H1 (cell line): ENCODE results near the gene MAJIN. TPM values are rescaled to one million over a fixed set of nuclear protein-coding genes. Genes with fewer than 3 reads are reported as not detected.

ENCODE experiments used
- CTCF ChIA-PET: fragments of 300-600 bp; sonication (Branson Sonifier 250); formaldehyde crosslinking; loops from one replicate; lab custom pipeline; 2021; ENCODE audit not compliant: partially characterized antibody; lab: Charles Lee
- POLR2A ChIA-PET: fragments of 300-600 bp; sonication (Branson Sonifier 250); formaldehyde crosslinking; loops from one replicate; lab custom pipeline; 2021; ENCODE audit warnings: inconsistent platforms; ENCODE audit not compliant: partially characterized antibody; lab: Charles Lee
- DNase-seq, 2 experiments: peaks; one replicate each; pipeline versions ENCODE4 v3.0.0 to v3.0.0-alpha.2; 2010 to 2022; ENCODE audit warnings: low spot score in 2 of 2, low read depth in 1 of 2, mixed read lengths in 1 of 2
- FAIRE-seq: peaks from 2 replicates; lab custom pipeline; 2011; peaks lifted over from hg19 to GRCh38; lab: Jason Lieb, UNC
- H2AFZ ChIP-seq: 2 replicates; pipeline ENCODE4 v1.8.1; 2012; ENCODE audit warnings: low read length, inconsistent platforms
- H2AK5ac ChIP-seq: 2 replicates; pipeline ENCODE4 v1.6.1; 2013; ENCODE audit warnings: low read depth, low read length
- H2BK120ac ChIP-seq: replicated peaks from 2 replicates; pipeline ENCODE3; 2013; ENCODE audit warnings: low read depth, low read length, inconsistent platforms
- H2BK12ac ChIP-seq: 2 replicates; pipeline ENCODE4 v1.6.1; 2013; ENCODE audit warnings: low read depth, low read length
- H2BK15ac ChIP-seq: 2 replicates; pipeline ENCODE4 v1.6.1; 2013; ENCODE audit warnings: low read length
- H2BK20ac ChIP-seq: 2 replicates; pipeline ENCODE4 v1.6.1; 2013; ENCODE audit warnings: low read length
- H2BK5ac ChIP-seq: 2 replicates; pipeline ENCODE4 v1.6.1; 2013; ENCODE audit warnings: low read depth, low read length
- H3K14ac ChIP-seq: 2 replicates; pipeline ENCODE4 v1.6.1; 2013; ENCODE audit warnings: inconsistent platforms; ENCODE audit not compliant: insufficient read length
- H3K18ac ChIP-seq: 2 replicates; pipeline ENCODE4 v1.6.1; 2013; ENCODE audit warnings: low read length; ENCODE audit errors: extremely low read depth
- H3K23ac ChIP-seq: 2 replicates; pipeline ENCODE4 v1.6.1; 2013; ENCODE audit warnings: inconsistent platforms; ENCODE audit not compliant: insufficient read length
- H3K23me2 ChIP-seq: 2 replicates; pipeline ENCODE4 v1.6.1; 2013; ENCODE audit warnings: low read depth, low read length
- H3K27ac ChIP-seq: 2 replicates; pipeline ENCODE4 v1.6.1; 2011; ENCODE audit warnings: low read depth, low read length, inconsistent platforms
- H3K27me3 ChIP-seq, 4 experiments: replicated peaks in 1 of 4; 1 replicate in 1 of 4; 2 replicates in 3 of 4; pipeline versions ENCODE4 v1.6.1 to v1.8.1; 2011 to 2013; ENCODE audit warnings: low read length in 3 of 4, mild to moderate bottlenecking in 3 of 4, inconsistent platforms in 2 of 4, mixed read lengths in 2 of 4, moderate library complexity in 1 of 4; ENCODE audit not compliant: control insufficient read depth in 3 of 4, insufficient read depth in 3 of 4; ENCODE audit errors: extremely low read depth in 1 of 4
- H3K36me3 ChIP-seq, 4 experiments: 2 replicates each; pipeline versions ENCODE4 v1.6.1 to v1.8.1; 2011 to 2013; ENCODE audit warnings: mild to moderate bottlenecking in 4 of 4, low read length in 3 of 4, moderate library complexity in 2 of 4, control low read depth in 1 of 4, inconsistent platforms in 1 of 4; ENCODE audit not compliant: insufficient read depth in 4 of 4, control insufficient read depth in 2 of 4
- H3K4ac ChIP-seq: replicated peaks from 2 replicates; pipeline ENCODE3; 2013; ENCODE audit warnings: low read length, low read depth, mixed read lengths, inconsistent platforms; ENCODE audit not compliant: insufficient read length
- H3K4me1 ChIP-seq, 4 experiments: replicated peaks in 1 of 4; 1 replicate in 1 of 4; 2 replicates in 3 of 4; pipeline versions ENCODE4 v1.6.1 to v1.8.1; 2011 to 2013; ENCODE audit warnings: low read length in 3 of 4, inconsistent platforms in 2 of 4, mixed read lengths in 1 of 4; ENCODE audit not compliant: insufficient read depth in 4 of 4, control insufficient read depth in 3 of 4
- H3K4me2 ChIP-seq, 2 experiments: 2 replicates each; pipeline versions ENCODE4 v1.6.1 to v1.8.1; 2011 to 2013; ENCODE audit warnings: low read depth in 2 of 2, low read length in 2 of 2, control low read depth in 1 of 2, inconsistent platforms in 1 of 2, mild to moderate bottlenecking in 1 of 2; ENCODE audit not compliant: insufficient read depth in 1 of 2
- H3K4me3 ChIP-seq, 4 experiments: fragments of 200-600, 300-600 bp in 1 of 4; sonication (generic), shearing (Covaris generic), sonication (Bioruptor Twin) in 1 of 4; 2 replicates each; pipeline versions ENCODE4 v1.5.1 to v1.8.1; 2011 to 2016; ENCODE audit warnings: low read length in 4 of 4, low read depth in 3 of 4, control low read depth in 2 of 4, inconsistent platforms in 2 of 4, mild to moderate bottlenecking in 2 of 4, mixed read lengths in 1 of 4, moderate library complexity in 1 of 4; ENCODE audit not compliant: insufficient read depth in 2 of 4; ENCODE audit errors: extremely low read depth in 1 of 4
- H3K56ac ChIP-seq: replicated peaks from 2 replicates; pipeline ENCODE3; 2013; ENCODE audit warnings: low read depth, mild to moderate bottlenecking, mixed read lengths, low read length, inconsistent platforms; ENCODE audit not compliant: insufficient read length
- H3K79me1 ChIP-seq: 2 replicates; pipeline ENCODE4 v1.6.1; 2013; ENCODE audit warnings: low read depth, low read length, control low read depth
- H3K79me2 ChIP-seq, 2 experiments: 2 replicates each; pipeline versions ENCODE4 v1.6.1 to v1.8.1; 2012 to 2013; ENCODE audit warnings: low read length in 2 of 2, mild to moderate bottlenecking in 2 of 2, inconsistent platforms in 1 of 2; ENCODE audit not compliant: insufficient read depth in 2 of 2, control insufficient read depth in 1 of 2
- H3K9ac ChIP-seq, 4 experiments: replicated peaks in 1 of 4; 1 replicate in 1 of 4; 2 replicates in 3 of 4; pipeline versions ENCODE4 v1.6.1 to v1.8.1; 2011 to 2013; ENCODE audit warnings: low read depth in 3 of 4, low read length in 3 of 4, control low read depth in 2 of 4, mild to moderate bottlenecking in 2 of 4, moderate library complexity in 2 of 4, inconsistent platforms in 1 of 4; ENCODE audit errors: extremely low read depth in 1 of 4
- H3K9me3 ChIP-seq, 2 experiments: 2 replicates each; pipeline versions ENCODE4 v1.6.1 to v1.8.1; 2012 to 2013; ENCODE audit warnings: mild to moderate bottlenecking in 2 of 2, moderate library complexity in 2 of 2, control low read depth in 1 of 2, inconsistent platforms in 1 of 2, low read depth in 1 of 2, low read length in 1 of 2, mixed read lengths in 1 of 2; ENCODE audit not compliant: insufficient read depth in 2 of 2
- H4K20me1 ChIP-seq, 2 experiments: replicated peaks in 1 of 2; 2 replicates each; pipeline versions ENCODE3 to v1.8.1; 2011 to 2013; ENCODE audit warnings: inconsistent platforms in 2 of 2, low read length in 2 of 2, mild to moderate bottlenecking in 1 of 2; ENCODE audit not compliant: insufficient read depth in 2 of 2, control insufficient read depth in 1 of 2
- H4K5ac ChIP-seq: 2 replicates; pipeline ENCODE4 v1.6.1; 2013; ENCODE audit warnings: low read length, low read depth, mixed read lengths, inconsistent platforms; ENCODE audit not compliant: insufficient read length
- H4K8ac ChIP-seq: 2 replicates; pipeline ENCODE4 v1.8.0; 2013; ENCODE audit warnings: mild to moderate bottlenecking, moderate library complexity, low read length, inconsistent platforms; ENCODE audit not compliant: insufficient read depth; ENCODE audit errors: extremely low read depth
- H4K91ac ChIP-seq: replicated peaks from 2 replicates; pipeline ENCODE3; 2013; ENCODE audit warnings: low read length, mixed read lengths, inconsistent platforms; ENCODE audit not compliant: insufficient read length
- CEBPB ChIP-seq: IDR thresholded peaks from 2 replicates; pipeline ENCODE4 v1.6.1; 2012; ENCODE audit warnings: low read depth, low read length
- CHD2 ChIP-seq: IDR thresholded peaks from 2 replicates; pipeline ENCODE4 v1.6.1; 2012; ENCODE audit warnings: low read length, improper control_type of control experiment
- FOSL1 ChIP-seq: IDR thresholded peaks from 2 replicates; pipeline ENCODE4 v1.6.1; 2011; ENCODE audit warnings: mild to moderate bottlenecking, low read depth, low read length, moderate library complexity; ENCODE audit not compliant: insufficient read depth
- RBBP5 ChIP-seq: IDR thresholded peaks from 2 replicates; pipeline ENCODE4 v1.7.1; 2012; ENCODE audit warnings: low read depth, mild to moderate bottlenecking, inconsistent platforms, low read length, moderate library complexity, borderline replicate concordance
- RFX5 ChIP-seq: IDR thresholded peaks from 2 replicates; pipeline ENCODE4 v1.6.1; 2011; ENCODE audit warnings: low read depth, low read length, improper control_type of control experiment, borderline replicate concordance
- RXRA ChIP-seq: IDR thresholded peaks from 2 replicates; pipeline ENCODE4 v1.6.1; 2011; ENCODE audit warnings: low read depth, mild to moderate bottlenecking, low read length, moderate library complexity; ENCODE audit not compliant: insufficient read depth
- SIN3A ChIP-seq, 2 experiments: IDR thresholded peaks in 1 of 2; conservative IDR thresholded peaks in 1 of 2; 2 replicates each; pipeline ENCODE4 v1.6.1; 2011 to 2012; ENCODE audit warnings: low read length in 2 of 2, improper control_type of control experiment in 1 of 2, low read depth in 1 of 2, mild to moderate bottlenecking in 1 of 2
- USF2 ChIP-seq: IDR thresholded peaks from 2 replicates; pipeline ENCODE4 v1.6.1; 2011; ENCODE audit warnings: low read length, improper control_type of control experiment
- YY1 ChIP-seq: IDR thresholded peaks from 2 replicates; pipeline ENCODE4 v1.6.1; 2011; ENCODE audit warnings: low read depth, mild to moderate bottlenecking, low read length
- WGBS, 2 experiments: shearing (Covaris generic) in 1 of 2; methylation state at CpG; one replicate each; pipeline versions ENCODE4 v1.1.6 to v1.1.7; 2013 to 2015; ENCODE audit warnings: low lambda C conversion rate in 2 of 2, mixed read lengths in 2 of 2, inconsistent platforms in 1 of 2, low coverage in 1 of 2, missing lambda C conversion rate in 1 of 2; ENCODE audit not compliant: insufficient replicate concordance in 2 of 2, insufficient coverage in 1 of 2, insufficient read length in 1 of 2; ENCODE audit errors: extremely low coverage in 1 of 2, missing lambda C conversion rate in 1 of 2; 5-methylcytosine and 5-hydroxymethylcytosine counted together
- polyA plus RNA-seq, 7 experiments: library from polyadenylated mRNA; depleted of rRNA in 3 of 7; stranded (reverse) in 5 of 7; unstranded in 2 of 7; fragments of >200 nt in 5 of 7; fragments of 200-250 nt in 2 of 7; gene quantifications; 1 replicate in 5 of 7; 2 replicates in 1 of 7; 4 replicates in 1 of 7; pipeline versions ENCODE4 v1.2.1 to v1.2.3, GENCODE V29; 2011 to 2013; ENCODE audit warnings: missing spikeins in 2 of 7, mixed read lengths in 2 of 7
- total RNA-seq: library from RNA; stranded (reverse); fragmentation: NEBNext Ultra II Directional; extraction: Animal tissue kit (Norgen Biotek cat#: 25700); gene quantifications from 2 replicates; pipeline ENCODE4 v1.2.1, GENCODE V29; 2021

MAJIN gene
- total and polyA plus RNA-seq, 2 of the 8 experiments (the other 6 are each of a cell fraction or from before 2014, with no cell fraction given) = not detected

GRCh38 chr11:64903291-64903833 is 68.5 kb downstream of the MAJIN start:
- no peaks in the 10 kb centered on the region for H3K23me2 ChIP-seq
- POLR2A ChIA-PET = no interaction called here
- TF ChIP-seq RXRA (no peak), RFX5 (no peak), CHD2 (no peak), USF2 (no peak), SIN3A (conservative IDR thresholded peaks at IDR 0.05 in 1 of 2, IDR thresholded peaks at IDR 0.05 in 1 of 2; ENCODE audit: low read depth in 1 of 2, low read length in 2 of 2) (no peak), YY1 (no peak), RBBP5 (no peak), CEBPB (no peak), FOSL1 (no peak)
- TF ChIP-seq, all 59 proteins: peak for 0
- no peak overlapping the region for H4K91ac ChIP-seq
- H2AK5ac ChIP-seq = no peak overlapping the region
- H3K14ac ChIP-seq = no peak overlapping the region
- FAIRE-seq = no peak
- DNase-seq = no peak
- H2BK15ac ChIP-seq = no peak overlapping the region
- H3K4ac ChIP-seq = no peak overlapping the region
- no peak overlapping the region for H4K5ac ChIP-seq
- no peak overlapping the region for H3K56ac ChIP-seq
- no peak overlapping the region for H4K8ac ChIP-seq
- H3K4me3 ChIP-seq = no peak overlapping the region
- H2AFZ ChIP-seq = no peak overlapping the region
- no peak overlapping the region for H2BK12ac ChIP-seq
- H3K23ac ChIP-seq = no peak overlapping the region
- H3K79me1 ChIP-seq = no peaks in the 10 kb centered on the region
- no peak overlapping the region for H3K4me2 ChIP-seq
- H3K36me3 ChIP-seq = peaks cover 0 to 19% (median 11%) of the 10 kb centered on the region in 4 experiments; a peak in 6 of 8 replicates
- H3K9ac ChIP-seq = no peak overlapping the region
- H2BK5ac ChIP-seq = no peak overlapping the region
- no peaks in the 10 kb centered on the region for H3K27me3 ChIP-seq
- no peaks in the 10 kb centered on the region for H3K79me2 ChIP-seq
- no peaks in the 10 kb centered on the region for H3K4me1 ChIP-seq
- H2BK20ac ChIP-seq = no peak overlapping the region
- H2BK120ac ChIP-seq = no peak overlapping the region
- H4K20me1 ChIP-seq = peaks cover 0 to 5% of the 10 kb centered on the region in 2 experiments
- CTCF ChIA-PET = interaction anchor here (1.8 to 32.2 kb wide), 3 partner anchors 12 to 48 kb away, joined by 4 to 1058 read pairs (median 10); partner anchors contain the start of gene CDC42BPG
- no peak overlapping the region for H3K18ac ChIP-seq
- WGBS, 2 experiments = 89% methylated on average over 17 of the region's 23 CpGs; no CpG with 5 or more reads in 1 of the 2 experiments
- no peak overlapping the region for H3K27ac ChIP-seq
- H3K9me3 ChIP-seq = no peaks in the 10 kb centered on the region
